Measurements from ENCODE around the gene DRC1.

DRC1 gene

GRCh38 chr2:26482211-26483026 is 80.7 kb downstream of the DRC1 start:
- TF ChIP-seq FOXP2 (optimal IDR thresholded peaks at IDR 0.05; ENCODE audit: borderline replicate concordance, extremely low read depth, extremely low read length, insufficient read depth) (no peak), POLR2AphosphoS5 (IDR thresholded peaks at IDR 0.05; ENCODE audit: low read depth, low read length) (no peak), TAF1 (IDR thresholded peaks at IDR 0.05; ENCODE audit: borderline replicate concordance, insufficient read depth, low read length) (no peak), SIN3A (IDR thresholded peaks at IDR 0.05; ENCODE audit: borderline replicate concordance, insufficient read depth, low read length) (no peak)
- TF ChIP-seq, protein P1, sequence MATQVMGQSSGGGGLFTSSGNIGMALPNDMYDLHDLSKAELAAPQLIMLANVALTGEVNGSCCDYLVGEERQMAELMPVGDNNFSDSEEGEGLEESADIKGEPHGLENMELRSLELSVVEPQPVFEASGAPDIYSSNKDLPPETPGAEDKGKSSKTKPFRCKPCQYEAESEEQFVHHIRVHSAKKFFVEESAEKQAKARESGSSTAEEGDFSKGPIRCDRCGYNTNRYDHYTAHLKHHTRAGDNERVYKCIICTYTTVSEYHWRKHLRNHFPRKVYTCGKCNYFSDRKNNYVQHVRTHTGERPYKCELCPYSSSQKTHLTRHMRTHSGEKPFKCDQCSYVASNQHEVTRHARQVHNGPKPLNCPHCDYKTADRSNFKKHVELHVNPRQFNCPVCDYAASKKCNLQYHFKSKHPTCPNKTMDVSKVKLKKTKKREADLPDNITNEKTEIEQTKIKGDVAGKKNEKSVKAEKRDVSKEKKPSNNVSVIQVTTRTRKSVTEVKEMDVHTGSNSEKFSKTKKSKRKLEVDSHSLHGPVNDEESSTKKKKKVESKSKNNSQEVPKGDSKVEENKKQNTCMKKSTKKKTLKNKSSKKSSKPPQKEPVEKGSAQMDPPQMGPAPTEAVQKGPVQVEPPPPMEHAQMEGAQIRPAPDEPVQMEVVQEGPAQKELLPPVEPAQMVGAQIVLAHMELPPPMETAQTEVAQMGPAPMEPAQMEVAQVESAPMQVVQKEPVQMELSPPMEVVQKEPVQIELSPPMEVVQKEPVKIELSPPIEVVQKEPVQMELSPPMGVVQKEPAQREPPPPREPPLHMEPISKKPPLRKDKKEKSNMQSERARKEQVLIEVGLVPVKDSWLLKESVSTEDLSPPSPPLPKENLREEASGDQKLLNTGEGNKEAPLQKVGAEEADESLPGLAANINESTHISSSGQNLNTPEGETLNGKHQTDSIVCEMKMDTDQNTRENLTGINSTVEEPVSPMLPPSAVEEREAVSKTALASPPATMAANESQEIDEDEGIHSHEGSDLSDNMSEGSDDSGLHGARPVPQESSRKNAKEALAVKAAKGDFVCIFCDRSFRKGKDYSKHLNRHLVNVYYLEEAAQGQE (IDR thresholded peaks at IDR 0.05; ENCODE audit: insufficient read depth in 1 of 2, low read depth in 2 of 2, low read length in 2 of 2): no peak

DNA sequence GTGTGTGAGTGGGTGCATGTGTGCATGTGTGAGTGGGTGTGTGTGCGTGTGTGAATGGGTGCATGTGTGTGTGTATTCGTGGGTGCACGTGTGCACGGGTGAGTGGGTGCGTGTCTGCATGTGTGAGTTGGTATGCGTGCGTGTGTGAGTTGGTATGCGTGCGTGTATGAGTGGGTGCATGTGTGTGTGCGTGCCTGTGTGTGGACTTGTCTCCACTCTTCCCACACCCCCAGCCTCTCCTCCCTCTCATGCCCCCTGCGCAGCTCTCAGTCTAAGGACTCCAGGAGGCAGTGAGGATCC is 81.3 kb downstream of the DRC1 start:
- TF ChIP-seq FOXP2 (optimal IDR thresholded peaks at IDR 0.05; ENCODE audit: borderline replicate concordance, extremely low read depth, extremely low read length, insufficient read depth): no peak
- TF ChIP-seq, protein P1 (IDR thresholded peaks at IDR 0.05; ENCODE audit: insufficient read depth in 1 of 2, low read depth in 2 of 2, low read length in 2 of 2): no peak
- TF ChIP-seq SIN3A (IDR thresholded peaks at IDR 0.05; ENCODE audit: borderline replicate concordance, insufficient read depth, low read length): no peak
- no peak for TF ChIP-seq TAF1 (IDR thresholded peaks at IDR 0.05; ENCODE audit: borderline replicate concordance, insufficient read depth, low read length)
- TF ChIP-seq POLR2AphosphoS5 (IDR thresholded peaks at IDR 0.05; ENCODE audit: low read depth, low read length): no peak

- TF ChIP-seq POLR2AphosphoS5 (IDR thresholded peaks at IDR 0.05; ENCODE audit: low read depth, low read length) (no peak), TAF1 (IDR thresholded peaks at IDR 0.05; ENCODE audit: borderline replicate concordance, insufficient read depth, low read length) (no peak), SIN3A (IDR thresholded peaks at IDR 0.05; ENCODE audit: borderline replicate concordance, insufficient read depth, low read length) (no peak), FOXP2 (optimal IDR thresholded peaks at IDR 0.05; ENCODE audit: borderline replicate concordance, extremely low read depth, extremely low read length, insufficient read depth) (no peak)
- TF ChIP-seq, protein P1 (IDR thresholded peaks at IDR 0.05; ENCODE audit: insufficient read depth in 1 of 2, low read depth in 2 of 2, low read length in 2 of 2): no peak
Observed at GRCh38 chr2:26483516-26483915, 81.8 kb downstream of the DRC1 start.

GRCh38 chr2:26483957-26484565 is 82.3 kb downstream of the DRC1 start:
- TF ChIP-seq FOXP2 (optimal IDR thresholded peaks at IDR 0.05; ENCODE audit: borderline replicate concordance, extremely low read depth, extremely low read length, insufficient read depth): no peak
- TF ChIP-seq, protein P1 (IDR thresholded peaks at IDR 0.05; ENCODE audit: insufficient read depth in 1 of 2, low read depth in 2 of 2, low read length in 2 of 2): no peak
- TF ChIP-seq POLR2AphosphoS5 (IDR thresholded peaks at IDR 0.05; ENCODE audit: low read depth, low read length): no peak
- TF ChIP-seq TAF1 (IDR thresholded peaks at IDR 0.05; ENCODE audit: borderline replicate concordance, insufficient read depth, low read length): no peak
